Bronchial epithelial cell (primary cell): ENCODE measurements around the gene LIPT2. TPM values are rescaled to one million over a fixed set of nuclear protein-coding genes. Genes with fewer than 3 reads are reported as not detected.

Source experiments
- DNase-seq: peaks from one replicate; pipeline ENCODE4 v3.0.0-alpha.2; 2010; ENCODE audit warnings: low read depth
- FAIRE-seq: peaks from 2 replicates; lab custom pipeline; 2011; peaks lifted over from hg19 to GRCh38; lab: Jason Lieb, UNC
- H3K27me3 ChIP-seq: 2 replicates; pipeline ENCODE4 v1.5.1; 2011; ENCODE audit warnings: low read length; ENCODE audit not compliant: control insufficient read depth, insufficient read depth
- H3K36me3 ChIP-seq: 2 replicates; pipeline ENCODE4 v1.5.1; 2011; ENCODE audit warnings: low read length; ENCODE audit not compliant: control insufficient read depth, insufficient read depth
- H3K4me3 ChIP-seq: 2 replicates; pipeline ENCODE4 v1.5.1; 2011; ENCODE audit warnings: mild to moderate bottlenecking, low read depth, low read length, control low read depth
- CTCF ChIP-seq: IDR thresholded peaks from 2 replicates; pipeline ENCODE4 v1.5.1; 2011; ENCODE audit warnings: mild to moderate bottlenecking, moderate library complexity, low read length, control low read depth, inconsistent platforms; ENCODE audit not compliant: insufficient read depth, severe bottlenecking
- total RNA-seq: library from RNA; depleted of rRNA; stranded (reverse); fragments of >200 nt; gene quantifications from 2 replicates; pipeline ENCODE4 v1.2.1, GENCODE V29; 2014

Gene LIPT2
- total RNA-seq, 1 donor from 2014 or later: 2.6 TPM

DNA sequence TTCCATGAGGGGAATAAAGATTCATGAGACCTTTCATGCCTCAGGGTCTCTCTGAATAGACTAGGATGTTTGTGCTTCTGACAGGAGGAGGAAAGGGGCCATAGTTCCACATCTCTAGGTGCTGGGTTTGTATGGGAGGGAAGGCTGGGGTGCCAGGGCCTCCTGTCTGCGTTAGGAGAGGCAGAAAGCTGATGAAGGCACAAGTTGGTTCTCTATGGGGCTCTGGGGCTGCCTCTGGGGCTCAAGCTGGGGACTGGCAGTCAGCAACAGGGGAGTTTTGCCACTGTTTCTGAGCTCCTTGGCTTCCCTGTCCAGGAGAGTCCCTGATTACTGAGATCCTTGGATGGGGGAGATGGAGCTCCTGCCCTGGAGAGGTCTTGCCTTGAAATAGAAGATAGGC lies 30.3 kb downstream of the LIPT2 start:
- FAIRE-seq (no peak), DNase-seq (no peak)
- no peak for TF ChIP-seq CTCF
- no peaks in the 10 kb centered on the region for H3K36me3 ChIP-seq
- peaks cover 17% of the 10 kb centered on the region for H3K27me3 ChIP-seq
- no peak overlapping the region for H3K4me3 ChIP-seq

- peaks cover 14% of the 10 kb centered on the region for H3K27me3 ChIP-seq
- FAIRE-seq (no peak), DNase-seq (no peak)
- no peak for TF ChIP-seq CTCF
- H3K36me3 ChIP-seq: no peaks in the 10 kb centered on the region
- no peak overlapping the region for H3K4me3 ChIP-seq
These were observed 30.9 kb downstream of the LIPT2 start for GRCh38 chr11:74462631-74463030.

DNA sequence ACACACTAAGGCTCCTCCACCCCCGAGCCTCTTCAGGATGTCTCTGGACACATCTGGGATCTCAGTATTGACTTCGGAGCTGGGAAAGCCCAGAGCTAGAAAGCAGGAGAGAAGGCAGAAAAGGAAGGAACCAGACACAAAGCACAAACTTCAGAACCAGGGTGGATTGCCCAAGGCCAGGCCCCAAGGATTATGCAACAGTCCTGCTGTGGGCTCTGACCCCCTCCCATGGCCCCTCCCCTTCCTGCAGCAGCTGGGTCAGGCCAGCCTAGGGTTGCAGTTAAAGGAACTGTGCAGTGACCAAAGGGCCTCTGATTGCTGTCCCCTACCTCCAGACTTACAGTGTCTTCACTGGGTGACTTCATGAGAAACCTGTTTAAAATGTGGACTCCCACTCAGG lies 31.5 kb downstream of the LIPT2 start:
- FAIRE-seq: no peak
- H3K27me3 ChIP-seq: peaks cover 12% of the 10 kb centered on the region
- no peak for TF ChIP-seq CTCF
- no peaks in the 10 kb centered on the region for H3K36me3 ChIP-seq
- no peak for DNase-seq
- no peak overlapping the region for H3K4me3 ChIP-seq

- peaks cover 8% of the 10 kb centered on the region for H3K27me3 ChIP-seq
- H3K36me3 ChIP-seq: no peaks in the 10 kb centered on the region
- DNase-seq (peak; percentile 28), FAIRE-seq (no peak)
- no peak for TF ChIP-seq CTCF
- H3K4me3 ChIP-seq: no peak overlapping the region
These were observed 32.9 kb downstream of the LIPT2 start for GRCh38 chr11:74460481-74461154.

- no peak for DNase-seq
- no peak for FAIRE-seq
- no peak for TF ChIP-seq CTCF
These were observed 33.5 kb downstream of the LIPT2 start for GRCh38 chr11:74460065-74460464.

GRCh38 chr11:74459584-74459983 lies 33.9 kb downstream of the LIPT2 start:
- H3K36me3 ChIP-seq: no peaks in the 10 kb centered on the region
- DNase-seq (no peak), FAIRE-seq (no peak)
- peaks cover 6% of the 10 kb centered on the region for H3K27me3 ChIP-seq
- H3K4me3 ChIP-seq: no peak overlapping the region
- no peak for TF ChIP-seq CTCF

More at GRCh38 chr11:74460065-74460464, 33.5 kb downstream of the LIPT2 start:
- H3K36me3 ChIP-seq: no peaks in the 10 kb centered on the region
- peaks cover 8% of the 10 kb centered on the region for H3K27me3 ChIP-seq
- no peak overlapping the region for H3K4me3 ChIP-seq
